HG03159 (cell line): ENCODE measurements around the gene CDK5RAP1.
"Not testable (repeated sequence)": the region's sequence is repeated elsewhere in the genome, so short reads cannot be mapped to it uniquely, and the experiment has no call there.

Source experiments
- ATAC-seq: cut with Tn5 transposase; IDR thresholded peaks from one replicate; pipeline ENCODE4 v1.9.1; 2021; ENCODE audit warnings: mild to moderate bottlenecking, moderate library complexity; ENCODE audit not compliant: unreplicated experiment

CDK5RAP1 gene

GRCh38 chr20:33389326-33389725 lies 12.0 kb downstream of the CDK5RAP1 start:
- ATAC-seq, result not testable (repeated sequence)

DNA sequence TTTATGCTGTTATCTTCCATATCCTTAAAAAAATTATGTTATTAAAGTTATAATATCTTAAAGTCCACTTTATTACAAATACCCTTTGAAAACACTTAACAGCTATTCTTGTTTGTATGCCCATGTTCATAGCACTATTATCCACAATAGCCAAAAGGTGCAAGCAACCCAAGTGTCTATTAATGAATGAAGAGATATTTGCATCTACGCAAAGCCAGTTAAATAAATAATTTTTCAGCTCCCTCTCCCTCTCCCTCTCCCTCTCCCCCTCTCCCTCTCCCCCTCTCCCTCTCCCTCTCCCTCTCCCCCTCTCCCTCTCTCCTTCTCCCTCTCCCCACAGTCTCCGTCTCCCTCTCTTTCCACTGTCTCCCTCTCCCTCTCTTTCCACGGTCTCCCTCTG lies 13.1 kb downstream of the CDK5RAP1 start:
- no peak for ATAC-seq

DNA sequence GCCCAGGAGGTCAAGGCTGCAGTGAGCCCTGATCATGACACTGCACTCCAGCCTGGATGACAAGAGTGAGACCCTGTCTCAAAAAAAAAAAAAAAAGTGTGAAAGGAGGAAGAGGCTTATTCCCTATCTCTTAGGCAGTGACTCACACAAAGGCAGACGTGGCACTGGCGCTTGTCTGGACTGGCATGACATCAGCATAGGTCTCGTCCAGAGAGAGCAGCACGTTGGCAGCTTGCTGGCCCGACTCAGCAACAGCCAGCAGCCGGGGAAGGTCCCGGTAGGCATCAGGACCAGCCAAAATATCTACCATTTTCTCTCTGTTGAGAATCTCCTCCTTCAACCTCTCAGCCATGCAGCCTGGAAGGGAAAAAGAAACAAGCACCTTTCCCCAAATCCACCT lies 14.1 kb downstream of the CDK5RAP1 start:
- ATAC-seq, result no peak

- no peak for ATAC-seq
These were observed 14.6 kb downstream of the CDK5RAP1 start for GRCh38 chr20:33386673-33387072.

- ATAC-seq, result no peak
These were observed 24.0 kb downstream of the CDK5RAP1 start for GRCh38 chr20:33377366-33377765.

DNA sequence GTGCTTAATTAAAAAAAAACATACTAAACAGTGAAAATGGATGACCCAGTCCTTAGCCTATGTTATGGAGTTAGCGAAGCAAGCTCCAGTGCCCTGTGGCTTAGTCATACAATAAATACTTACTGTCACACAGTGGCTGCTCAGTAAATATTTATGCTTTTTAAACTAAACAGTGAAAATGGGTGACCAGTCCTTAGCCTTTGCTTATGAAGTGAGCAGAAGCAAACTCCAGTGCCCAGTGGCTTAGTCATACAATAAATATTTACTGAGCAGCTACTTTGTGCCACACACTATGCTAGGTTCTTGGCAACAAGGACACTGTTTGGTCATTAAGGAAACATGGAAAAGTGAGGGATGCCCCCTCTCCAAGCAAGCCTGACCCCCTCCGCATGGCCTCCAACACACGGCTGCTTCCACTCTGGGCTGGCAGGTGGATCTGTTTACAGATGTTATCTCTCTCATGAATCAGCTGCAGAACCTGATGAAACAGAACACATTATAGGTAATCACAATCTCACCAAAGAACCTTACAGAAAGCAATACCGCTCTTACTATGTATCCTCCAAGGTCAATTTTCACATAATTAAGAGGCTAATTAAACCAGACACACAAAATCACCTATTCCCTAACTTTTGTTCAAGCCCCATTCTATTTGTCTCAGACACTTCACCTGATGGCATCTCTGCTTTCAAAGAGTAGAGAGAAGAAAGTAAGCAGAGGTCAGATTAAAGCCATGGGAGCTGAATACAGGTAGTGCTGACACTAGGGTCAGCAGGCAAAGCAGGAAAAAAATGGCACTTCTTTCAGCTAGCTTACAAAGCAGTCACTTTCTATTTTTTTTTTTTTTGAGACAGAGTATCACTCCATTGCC lies 27.3 kb downstream of the CDK5RAP1 start:
- ATAC-seq, result no peak

GRCh38 chr20:33372993-33373441 lies 28.3 kb downstream of the CDK5RAP1 start:
- no peak for ATAC-seq

DNA sequence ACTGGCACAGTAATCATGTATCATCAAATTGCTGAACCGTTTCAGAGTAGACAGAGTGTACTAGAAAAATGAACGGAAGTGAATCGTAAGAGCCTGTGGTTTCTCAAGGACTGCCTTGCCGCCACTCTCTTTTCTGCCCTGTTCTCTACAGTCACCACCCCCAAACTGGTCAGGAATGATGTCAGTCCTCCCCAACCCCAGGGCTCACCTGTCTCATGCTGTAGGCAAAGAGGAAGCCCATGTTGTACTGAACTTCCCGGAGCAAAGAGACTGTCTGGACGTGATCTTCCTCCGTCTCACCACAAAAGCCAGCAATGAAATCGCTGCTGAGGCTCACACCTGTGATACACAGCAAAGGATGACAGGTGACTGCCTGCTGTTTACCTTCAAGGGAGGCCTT lies 31.0 kb downstream of the CDK5RAP1 start:
- no peak for ATAC-seq

DNA sequence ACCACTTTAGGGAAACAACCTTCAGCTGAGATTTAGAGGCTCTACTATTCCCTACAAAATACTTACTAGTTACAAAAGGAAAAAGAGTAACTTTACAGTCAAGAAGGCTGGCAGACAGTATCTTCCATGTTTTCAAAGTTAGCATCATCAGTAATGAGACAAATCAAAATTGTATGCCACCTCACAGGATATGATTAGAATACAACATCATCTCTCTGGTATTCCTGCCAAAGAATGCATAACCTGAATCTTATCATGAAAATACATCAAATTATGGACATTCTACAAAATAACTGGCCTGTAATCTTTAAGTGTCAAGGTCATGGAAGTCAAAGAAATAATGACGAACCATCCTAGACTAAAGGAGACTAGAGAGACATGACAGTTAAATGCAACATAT lies 38.4 kb downstream of the CDK5RAP1 start:
- ATAC-seq, result no peak

DNA sequence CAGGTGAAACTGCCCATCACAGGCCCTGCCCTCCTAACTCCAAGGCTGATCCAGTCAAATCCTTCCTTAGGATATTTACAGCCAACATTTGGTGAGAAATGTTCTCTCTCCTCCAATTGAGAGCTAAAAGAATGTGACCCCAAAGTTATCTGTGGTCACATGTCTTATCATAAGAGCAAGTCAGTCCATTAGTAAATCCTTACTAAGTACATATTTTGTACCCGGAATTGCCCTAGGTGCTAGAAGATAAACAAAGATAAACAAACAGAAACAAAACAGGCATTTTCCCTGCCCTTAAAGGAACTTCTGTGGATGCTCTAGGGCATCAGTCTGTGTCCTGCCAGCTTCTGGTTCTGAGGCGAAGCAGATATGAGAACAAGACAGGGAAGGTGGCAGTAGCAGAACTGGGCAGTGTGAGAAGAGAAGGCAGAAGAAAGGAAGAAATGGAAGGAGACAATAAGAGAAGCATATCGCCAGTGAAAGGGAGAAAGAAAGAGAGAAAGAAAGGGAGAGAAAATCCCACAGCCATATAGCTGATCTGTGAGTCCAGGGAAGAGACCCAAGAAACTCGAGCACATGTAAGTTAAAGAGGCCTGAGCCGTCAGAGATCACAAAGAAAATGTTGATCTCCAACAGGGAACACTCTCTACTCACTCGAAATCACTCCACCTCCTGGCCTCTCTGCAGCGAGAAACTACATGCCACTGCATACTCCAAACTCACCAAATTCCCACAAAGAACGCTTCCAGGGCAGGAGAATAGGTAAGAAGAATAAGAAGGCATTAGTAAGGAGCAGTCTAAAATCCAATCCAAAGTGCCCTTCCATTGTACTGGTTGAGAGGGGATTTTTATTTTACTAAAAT lies 41.7 kb downstream of the CDK5RAP1 start:
- ATAC-seq, result no peak

- no peak for ATAC-seq
These were observed 48.3 kb downstream of the CDK5RAP1 start for GRCh38 chr20:33353013-33353402.

GRCh38 chr20:33352258-33353012 lies 48.9 kb downstream of the CDK5RAP1 start:
- ATAC-seq, result no peak

GRCh38 chr20:33351696-33352095 lies 49.6 kb downstream of the CDK5RAP1 start:
- no peak for ATAC-seq

- no peak for ATAC-seq
These were observed 51.8 kb downstream of the CDK5RAP1 start for GRCh38 chr20:33349493-33349892.

GRCh38 chr20:33348136-33348937 lies 53.0 kb downstream of the CDK5RAP1 start:
- no peak for ATAC-seq

DNA sequence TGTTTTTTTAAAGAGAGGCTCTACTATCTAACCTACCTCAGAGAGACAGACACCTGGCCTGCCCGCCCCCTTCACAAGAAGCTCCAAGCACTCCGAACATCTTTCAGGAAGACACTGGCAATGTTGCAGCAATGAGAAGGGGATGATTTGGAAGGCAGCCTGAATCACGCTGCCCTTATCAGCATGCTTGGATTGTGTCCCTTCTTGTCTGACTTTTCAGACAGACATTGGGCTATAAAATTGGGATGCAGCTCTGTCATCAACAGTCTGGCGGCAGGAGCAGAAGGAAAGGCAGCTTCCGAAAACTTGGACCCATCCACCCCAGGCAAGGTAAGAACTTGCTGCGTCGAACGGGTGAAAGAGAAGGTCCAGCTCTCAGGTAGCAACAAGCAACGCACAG lies 56.0 kb downstream of the CDK5RAP1 start:
- no peak for ATAC-seq

GRCh38 chr20:33343521-33343920 lies 57.8 kb downstream of the CDK5RAP1 start:
- ATAC-seq, result no peak

- ATAC-seq, result no peak
These were observed 61.7 kb downstream of the CDK5RAP1 start for GRCh38 chr20:33339515-33340058.

DNA sequence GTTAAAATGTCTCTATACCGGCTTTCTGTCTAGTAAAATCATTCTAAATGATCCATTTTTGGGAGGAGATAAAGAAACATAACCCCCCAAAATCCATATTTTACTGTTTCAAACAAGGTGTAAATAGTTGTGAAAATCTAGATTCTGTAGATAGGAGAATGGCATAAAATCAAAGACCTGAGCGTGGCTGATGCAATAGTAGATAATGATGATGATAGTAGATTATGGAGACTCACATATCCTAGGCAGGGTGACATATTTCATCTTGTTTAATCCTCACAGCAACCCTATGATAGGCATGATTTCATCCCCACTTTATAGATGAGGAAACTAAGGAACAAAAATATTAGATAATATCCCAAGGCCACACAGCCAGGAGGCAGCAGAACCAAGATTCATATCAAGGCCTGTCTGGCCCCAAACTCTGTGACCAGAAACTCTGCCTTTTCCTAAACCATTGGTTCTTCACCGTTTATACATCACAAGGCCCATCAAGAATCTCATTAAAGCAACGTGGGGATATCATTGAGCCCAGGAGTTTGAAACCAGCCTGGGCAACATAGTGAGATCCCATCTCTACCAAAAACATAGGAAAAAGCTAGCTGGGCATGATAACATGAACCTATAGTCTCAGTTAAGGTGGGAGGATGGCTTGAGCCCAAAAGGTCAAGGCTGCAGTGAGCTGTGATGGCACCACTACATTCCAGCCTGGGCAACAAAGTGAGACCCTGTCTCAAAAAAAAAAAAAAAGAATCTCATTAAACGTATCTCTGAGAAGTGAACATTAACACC lies 62.7 kb downstream of the CDK5RAP1 start:
- ATAC-seq, result no peak
